GM23338 (cell line): ENCODE measurements around the gene TASP1. TPM values are rescaled to one million over a fixed set of nuclear protein-coding genes. Genes with fewer than 3 reads are reported as not detected.

ENCODE experiments used
- ATAC-seq: fragments of 200-7000 bp; cut with Tn5 transposase; 3 replicates; pipeline ENCODE4 v1.9.1; 2020
- DNase-seq: peaks from one replicate; pipeline ENCODE4 v3.0.0-alpha.2; 2015; ENCODE audit warnings: low spot score
- H2AFZ ChIP-seq: fragments of 200-600 bp; sonication (generic); 2 replicates; pipeline ENCODE4 v1.8.0; 2016; ENCODE audit warnings: antibody characterized with exemption, mild to moderate bottlenecking, moderate library complexity
- H3F3A ChIP-seq: fragments of 200-600 bp; sonication (generic); replicated peaks from 2 replicates; pipeline ENCODE4 v1.8.0; 2017; ENCODE audit warnings: antibody characterized with exemption, mixed run types, low read depth
- H3K27ac ChIP-seq: fragments of 200-600 bp; sonication (generic); 2 replicates; pipeline ENCODE4 v1.6.1; 2016; ENCODE audit warnings: low read depth
- H3K27me3 ChIP-seq: fragments of 200-600 bp; sonication (generic); 2 replicates; pipeline ENCODE4 v1.8.0; 2016; ENCODE audit warnings: mild to moderate bottlenecking, mixed run types, moderate library complexity; ENCODE audit not compliant: insufficient read depth
- H3K36me3 ChIP-seq: fragments of 200-600 bp; sonication (generic); 2 replicates; pipeline ENCODE4 v1.8.0; 2016; ENCODE audit warnings: mild to moderate bottlenecking; ENCODE audit not compliant: insufficient read depth
- H3K4me1 ChIP-seq: fragments of 200-600 bp; sonication (generic); 2 replicates; pipeline ENCODE4 v1.8.0; 2016; ENCODE audit warnings: mild to moderate bottlenecking, moderate library complexity; ENCODE audit not compliant: insufficient read depth
- H3K4me2 ChIP-seq: fragments of 200-600 bp; sonication (generic); 2 replicates; pipeline ENCODE4 v1.7.1; 2017; ENCODE audit warnings: mixed run types
- H3K4me3 ChIP-seq: fragments of 200-600 bp; sonication (generic); 2 replicates; pipeline ENCODE4 v1.6.1; 2016; ENCODE audit warnings: mixed run types
- H3K79me2 ChIP-seq: fragments of 200-600 bp; sonication (generic); replicated peaks from 2 replicates; pipeline ENCODE4 v1.8.0; 2017; ENCODE audit warnings: mild to moderate bottlenecking; ENCODE audit not compliant: insufficient read depth
- H3K9me2 ChIP-seq: fragments of 200-600 bp; sonication (generic); 2 replicates; pipeline ENCODE4 v1.8.0; 2017; ENCODE audit not compliant: insufficient read depth
- H4K20me1 ChIP-seq: fragments of 200-600 bp; sonication (generic); replicated peaks from 2 replicates; pipeline ENCODE4 v1.8.0; 2017; ENCODE audit warnings: mild to moderate bottlenecking; ENCODE audit not compliant: insufficient read depth
- H3K27ac Mint-ChIP-seq: 2 replicates; pipeline ENCODE4 v1.8.0; 2020; ENCODE audit warnings: inconsistent platforms, mild to moderate bottlenecking, moderate library complexity, mixed read lengths
- H3K27me3 Mint-ChIP-seq: 3 replicates; pipeline ENCODE4 v1.8.0; 2022; ENCODE audit warnings: low read depth, mild to moderate bottlenecking, moderate library complexity, mixed read lengths, inconsistent platforms; ENCODE audit not compliant: insufficient read depth, poor library complexity
- H3K36me3 Mint-ChIP-seq: 3 replicates; pipeline ENCODE4 v1.8.0; 2021; ENCODE audit warnings: low read depth, mild to moderate bottlenecking, inconsistent platforms, moderate library complexity, mixed read lengths
- H3K4me1 Mint-ChIP-seq: 3 replicates; pipeline ENCODE4 v1.8.0; 2020; ENCODE audit warnings: mild to moderate bottlenecking, inconsistent platforms, mixed read lengths
- H3K4me3 Mint-ChIP-seq: 3 replicates; pipeline ENCODE4 v1.8.0; 2021; ENCODE audit warnings: moderate library complexity, mild to moderate bottlenecking, inconsistent platforms, mixed read lengths
- H3K9me3 Mint-ChIP-seq: 3 replicates; pipeline ENCODE4 v1.8.0; 2020; ENCODE audit warnings: moderate library complexity, mild to moderate bottlenecking, inconsistent platforms, mixed read lengths
- CREB1 ChIP-seq: fragments of 250-450 bp; sonication (Bioruptor Pico); IDR thresholded peaks from 2 replicates; pipeline ENCODE4 v1.5.0; 2020; ENCODE audit warnings: low read depth, mild to moderate bottlenecking, moderate library complexity
- EZH2 ChIP-seq: fragments of 200-600 bp; sonication (generic); IDR thresholded peaks from one replicate; pipeline ENCODE4 v1.8.0; 2017; ENCODE audit warnings: antibody characterized with exemption, mild to moderate bottlenecking, low read depth; ENCODE audit not compliant: unreplicated experiment
- EZH2phosphoT487 ChIP-seq: fragments of 200-600 bp; sonication (generic); IDR thresholded peaks from one replicate; pipeline ENCODE4 v1.8.1; 2018; ENCODE audit warnings: antibody characterized with exemption; ENCODE audit not compliant: unreplicated experiment
- JUNB ChIP-seq: IDR thresholded peaks from one replicate; pipeline ENCODE4 v1.6.1; 2016; ENCODE audit warnings: antibody characterized with exemption; ENCODE audit not compliant: unreplicated experiment
- NANOG ChIP-seq: IDR thresholded peaks from 2 replicates; pipeline ENCODE4 v1.6.1; 2016; ENCODE audit warnings: antibody characterized with exemption, borderline replicate concordance
- POLR2AphosphoS5 ChIP-seq: IDR thresholded peaks from 2 replicates; pipeline ENCODE4 v1.6.1; 2016; ENCODE audit warnings: antibody characterized with exemption, low read depth
- STAT1 ChIP-seq: IDR thresholded peaks from one replicate; pipeline ENCODE4 v1.6.1; 2016; ENCODE audit warnings: antibody characterized with exemption; ENCODE audit not compliant: unreplicated experiment
- ZNF114 ChIP-seq: fragments of 250-450 bp; sonication (Bioruptor Pico); IDR thresholded peaks from 2 replicates; pipeline ENCODE4 v1.5.0; 2020; ENCODE audit warnings: mild to moderate bottlenecking, moderate library complexity
- ZNF331 ChIP-seq: fragments of 250-450 bp; sonication (Bioruptor Pico); IDR thresholded peaks from 2 replicates; pipeline ENCODE4 v1.5.0; 2020; ENCODE audit warnings: low read depth, mild to moderate bottlenecking, moderate library complexity
- polyA plus RNA-seq: library from polyadenylated mRNA; unstranded; fragments of >200 nt; fragmentation: Nextera tagmentation; extraction: Ambion mirVana; gene quantifications from 2 replicates; pipeline ENCODE4 v1.2.1, GENCODE V29; 2016
- total RNA-seq: library from RNA; depleted of rRNA; stranded (reverse); fragments of >200 nt; shearing (Covaris generic); gene quantifications from 2 replicates; pipeline ENCODE4 v1.2.3, GENCODE V29; 2014
- TF ChIP-seq, protein P1 (sequence below), 2 experiments: fragments of 200-600 bp in 1 of 2; sonication (generic) in 1 of 2; conservative IDR thresholded peaks; 2 replicates each; pipeline versions ENCODE4 v1.5.1 to v1.6.1; 2016 to 2017; ENCODE audit warnings: antibody characterized with exemption in 2 of 2, low read depth in 2 of 2, mild to moderate bottlenecking in 2 of 2, moderate library complexity in 1 of 2
- TF ChIP-seq, protein P2 (sequence below): IDR thresholded peaks from one replicate; pipeline ENCODE4 v1.6.1; 2018; ENCODE audit warnings: antibody characterized with exemption; ENCODE audit not compliant: unreplicated experiment
- TF ChIP-seq, protein P3 (sequence below): IDR thresholded peaks from 2 replicates; pipeline ENCODE4 v1.6.1; 2016; ENCODE audit warnings: antibody characterized with exemption
- TF ChIP-seq, protein P4 (sequence below): fragments of 250-450 bp; sonication (Bioruptor Pico); IDR thresholded peaks from 2 replicates; pipeline ENCODE4 v1.5.0; 2020; ENCODE audit warnings: mild to moderate bottlenecking, moderate library complexity

TASP1 gene
- total and polyA plus RNA-seq, 2 experiments from 2014 or later = 9.7 to 9.8 TPM

DNA sequence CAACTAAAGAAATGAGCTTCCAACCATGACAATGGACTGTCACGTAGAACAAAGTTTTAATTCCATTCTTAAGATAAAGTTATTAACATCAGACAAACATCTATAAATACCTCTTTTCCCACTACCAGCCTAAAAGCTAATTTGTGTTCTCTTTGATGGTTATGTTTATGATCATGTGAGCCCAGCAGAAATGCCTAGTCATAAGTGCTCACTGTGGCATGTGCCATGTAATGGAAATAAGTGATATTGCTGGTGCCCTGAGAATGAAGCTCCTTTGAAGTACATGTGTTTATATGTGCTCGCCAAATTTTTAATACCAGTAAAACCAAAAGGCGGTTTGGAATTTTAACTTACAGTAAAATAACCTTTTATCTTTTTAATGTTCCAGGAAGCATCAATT lies 211.9 kb downstream of the TASP1 start:
- H3K4me1 ChIP-seq = peaks cover 6% of the 10 kb centered on the region; the same call in 1 of the 2 replicates
- no peak for ATAC-seq
- no peak overlapping the region for H3K27ac ChIP-seq
- Mint-ChIP-seq H3K4me3 (no peak overlapping the region), H3K4me1 (peaks cover 12% of the 10 kb centered on the region), H3K9me3 (no peaks in the 10 kb centered on the region), H3K36me3 (no peaks in the 10 kb centered on the region; the same call in 2 of the 3 replicates), H3K27me3 (peaks cover 2% of the 10 kb centered on the region), H3K27ac (peak overlapping the region; percentile 33)
- H3K79me2 ChIP-seq = no peaks in the 10 kb centered on the region
- no peak overlapping the region for H3K4me3 ChIP-seq
- no peak for DNase-seq
- no peaks in the 10 kb centered on the region for H4K20me1 ChIP-seq
- no peak overlapping the region for H3K4me2 ChIP-seq
- no peaks in the 10 kb centered on the region for H3K36me3 ChIP-seq
- H3F3A ChIP-seq = no peaks in the 10 kb centered on the region
- TF ChIP-seq NANOG (no peak), EZH2 (no peak), ZNF114 (CRISPR knock-in tag) (no peak), ZNF331 (no peak), JUNB (no peak), STAT1 (no peak), EZH2phosphoT487 (no peak), POLR2AphosphoS5 (no peak), CREB1 (CRISPR knock-in tag) (no peak)
- TF ChIP-seq, protein P1, sequence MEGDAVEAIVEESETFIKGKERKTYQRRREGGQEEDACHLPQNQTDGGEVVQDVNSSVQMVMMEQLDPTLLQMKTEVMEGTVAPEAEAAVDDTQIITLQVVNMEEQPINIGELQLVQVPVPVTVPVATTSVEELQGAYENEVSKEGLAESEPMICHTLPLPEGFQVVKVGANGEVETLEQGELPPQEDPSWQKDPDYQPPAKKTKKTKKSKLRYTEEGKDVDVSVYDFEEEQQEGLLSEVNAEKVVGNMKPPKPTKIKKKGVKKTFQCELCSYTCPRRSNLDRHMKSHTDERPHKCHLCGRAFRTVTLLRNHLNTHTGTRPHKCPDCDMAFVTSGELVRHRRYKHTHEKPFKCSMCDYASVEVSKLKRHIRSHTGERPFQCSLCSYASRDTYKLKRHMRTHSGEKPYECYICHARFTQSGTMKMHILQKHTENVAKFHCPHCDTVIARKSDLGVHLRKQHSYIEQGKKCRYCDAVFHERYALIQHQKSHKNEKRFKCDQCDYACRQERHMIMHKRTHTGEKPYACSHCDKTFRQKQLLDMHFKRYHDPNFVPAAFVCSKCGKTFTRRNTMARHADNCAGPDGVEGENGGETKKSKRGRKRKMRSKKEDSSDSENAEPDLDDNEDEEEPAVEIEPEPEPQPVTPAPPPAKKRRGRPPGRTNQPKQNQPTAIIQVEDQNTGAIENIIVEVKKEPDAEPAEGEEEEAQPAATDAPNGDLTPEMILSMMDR (conservative IDR thresholded peaks at IDR 0.05; ENCODE audit: low read depth in 2 of 2) = no peak
- TF ChIP-seq, protein P2, sequence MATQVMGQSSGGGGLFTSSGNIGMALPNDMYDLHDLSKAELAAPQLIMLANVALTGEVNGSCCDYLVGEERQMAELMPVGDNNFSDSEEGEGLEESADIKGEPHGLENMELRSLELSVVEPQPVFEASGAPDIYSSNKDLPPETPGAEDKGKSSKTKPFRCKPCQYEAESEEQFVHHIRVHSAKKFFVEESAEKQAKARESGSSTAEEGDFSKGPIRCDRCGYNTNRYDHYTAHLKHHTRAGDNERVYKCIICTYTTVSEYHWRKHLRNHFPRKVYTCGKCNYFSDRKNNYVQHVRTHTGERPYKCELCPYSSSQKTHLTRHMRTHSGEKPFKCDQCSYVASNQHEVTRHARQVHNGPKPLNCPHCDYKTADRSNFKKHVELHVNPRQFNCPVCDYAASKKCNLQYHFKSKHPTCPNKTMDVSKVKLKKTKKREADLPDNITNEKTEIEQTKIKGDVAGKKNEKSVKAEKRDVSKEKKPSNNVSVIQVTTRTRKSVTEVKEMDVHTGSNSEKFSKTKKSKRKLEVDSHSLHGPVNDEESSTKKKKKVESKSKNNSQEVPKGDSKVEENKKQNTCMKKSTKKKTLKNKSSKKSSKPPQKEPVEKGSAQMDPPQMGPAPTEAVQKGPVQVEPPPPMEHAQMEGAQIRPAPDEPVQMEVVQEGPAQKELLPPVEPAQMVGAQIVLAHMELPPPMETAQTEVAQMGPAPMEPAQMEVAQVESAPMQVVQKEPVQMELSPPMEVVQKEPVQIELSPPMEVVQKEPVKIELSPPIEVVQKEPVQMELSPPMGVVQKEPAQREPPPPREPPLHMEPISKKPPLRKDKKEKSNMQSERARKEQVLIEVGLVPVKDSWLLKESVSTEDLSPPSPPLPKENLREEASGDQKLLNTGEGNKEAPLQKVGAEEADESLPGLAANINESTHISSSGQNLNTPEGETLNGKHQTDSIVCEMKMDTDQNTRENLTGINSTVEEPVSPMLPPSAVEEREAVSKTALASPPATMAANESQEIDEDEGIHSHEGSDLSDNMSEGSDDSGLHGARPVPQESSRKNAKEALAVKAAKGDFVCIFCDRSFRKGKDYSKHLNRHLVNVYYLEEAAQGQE = no peak
- TF ChIP-seq, protein P3, sequence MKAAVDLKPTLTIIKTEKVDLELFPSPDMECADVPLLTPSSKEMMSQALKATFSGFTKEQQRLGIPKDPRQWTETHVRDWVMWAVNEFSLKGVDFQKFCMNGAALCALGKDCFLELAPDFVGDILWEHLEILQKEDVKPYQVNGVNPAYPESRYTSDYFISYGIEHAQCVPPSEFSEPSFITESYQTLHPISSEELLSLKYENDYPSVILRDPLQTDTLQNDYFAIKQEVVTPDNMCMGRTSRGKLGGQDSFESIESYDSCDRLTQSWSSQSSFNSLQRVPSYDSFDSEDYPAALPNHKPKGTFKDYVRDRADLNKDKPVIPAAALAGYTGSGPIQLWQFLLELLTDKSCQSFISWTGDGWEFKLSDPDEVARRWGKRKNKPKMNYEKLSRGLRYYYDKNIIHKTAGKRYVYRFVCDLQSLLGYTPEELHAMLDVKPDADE = no peak
- TF ChIP-seq, protein P4, sequence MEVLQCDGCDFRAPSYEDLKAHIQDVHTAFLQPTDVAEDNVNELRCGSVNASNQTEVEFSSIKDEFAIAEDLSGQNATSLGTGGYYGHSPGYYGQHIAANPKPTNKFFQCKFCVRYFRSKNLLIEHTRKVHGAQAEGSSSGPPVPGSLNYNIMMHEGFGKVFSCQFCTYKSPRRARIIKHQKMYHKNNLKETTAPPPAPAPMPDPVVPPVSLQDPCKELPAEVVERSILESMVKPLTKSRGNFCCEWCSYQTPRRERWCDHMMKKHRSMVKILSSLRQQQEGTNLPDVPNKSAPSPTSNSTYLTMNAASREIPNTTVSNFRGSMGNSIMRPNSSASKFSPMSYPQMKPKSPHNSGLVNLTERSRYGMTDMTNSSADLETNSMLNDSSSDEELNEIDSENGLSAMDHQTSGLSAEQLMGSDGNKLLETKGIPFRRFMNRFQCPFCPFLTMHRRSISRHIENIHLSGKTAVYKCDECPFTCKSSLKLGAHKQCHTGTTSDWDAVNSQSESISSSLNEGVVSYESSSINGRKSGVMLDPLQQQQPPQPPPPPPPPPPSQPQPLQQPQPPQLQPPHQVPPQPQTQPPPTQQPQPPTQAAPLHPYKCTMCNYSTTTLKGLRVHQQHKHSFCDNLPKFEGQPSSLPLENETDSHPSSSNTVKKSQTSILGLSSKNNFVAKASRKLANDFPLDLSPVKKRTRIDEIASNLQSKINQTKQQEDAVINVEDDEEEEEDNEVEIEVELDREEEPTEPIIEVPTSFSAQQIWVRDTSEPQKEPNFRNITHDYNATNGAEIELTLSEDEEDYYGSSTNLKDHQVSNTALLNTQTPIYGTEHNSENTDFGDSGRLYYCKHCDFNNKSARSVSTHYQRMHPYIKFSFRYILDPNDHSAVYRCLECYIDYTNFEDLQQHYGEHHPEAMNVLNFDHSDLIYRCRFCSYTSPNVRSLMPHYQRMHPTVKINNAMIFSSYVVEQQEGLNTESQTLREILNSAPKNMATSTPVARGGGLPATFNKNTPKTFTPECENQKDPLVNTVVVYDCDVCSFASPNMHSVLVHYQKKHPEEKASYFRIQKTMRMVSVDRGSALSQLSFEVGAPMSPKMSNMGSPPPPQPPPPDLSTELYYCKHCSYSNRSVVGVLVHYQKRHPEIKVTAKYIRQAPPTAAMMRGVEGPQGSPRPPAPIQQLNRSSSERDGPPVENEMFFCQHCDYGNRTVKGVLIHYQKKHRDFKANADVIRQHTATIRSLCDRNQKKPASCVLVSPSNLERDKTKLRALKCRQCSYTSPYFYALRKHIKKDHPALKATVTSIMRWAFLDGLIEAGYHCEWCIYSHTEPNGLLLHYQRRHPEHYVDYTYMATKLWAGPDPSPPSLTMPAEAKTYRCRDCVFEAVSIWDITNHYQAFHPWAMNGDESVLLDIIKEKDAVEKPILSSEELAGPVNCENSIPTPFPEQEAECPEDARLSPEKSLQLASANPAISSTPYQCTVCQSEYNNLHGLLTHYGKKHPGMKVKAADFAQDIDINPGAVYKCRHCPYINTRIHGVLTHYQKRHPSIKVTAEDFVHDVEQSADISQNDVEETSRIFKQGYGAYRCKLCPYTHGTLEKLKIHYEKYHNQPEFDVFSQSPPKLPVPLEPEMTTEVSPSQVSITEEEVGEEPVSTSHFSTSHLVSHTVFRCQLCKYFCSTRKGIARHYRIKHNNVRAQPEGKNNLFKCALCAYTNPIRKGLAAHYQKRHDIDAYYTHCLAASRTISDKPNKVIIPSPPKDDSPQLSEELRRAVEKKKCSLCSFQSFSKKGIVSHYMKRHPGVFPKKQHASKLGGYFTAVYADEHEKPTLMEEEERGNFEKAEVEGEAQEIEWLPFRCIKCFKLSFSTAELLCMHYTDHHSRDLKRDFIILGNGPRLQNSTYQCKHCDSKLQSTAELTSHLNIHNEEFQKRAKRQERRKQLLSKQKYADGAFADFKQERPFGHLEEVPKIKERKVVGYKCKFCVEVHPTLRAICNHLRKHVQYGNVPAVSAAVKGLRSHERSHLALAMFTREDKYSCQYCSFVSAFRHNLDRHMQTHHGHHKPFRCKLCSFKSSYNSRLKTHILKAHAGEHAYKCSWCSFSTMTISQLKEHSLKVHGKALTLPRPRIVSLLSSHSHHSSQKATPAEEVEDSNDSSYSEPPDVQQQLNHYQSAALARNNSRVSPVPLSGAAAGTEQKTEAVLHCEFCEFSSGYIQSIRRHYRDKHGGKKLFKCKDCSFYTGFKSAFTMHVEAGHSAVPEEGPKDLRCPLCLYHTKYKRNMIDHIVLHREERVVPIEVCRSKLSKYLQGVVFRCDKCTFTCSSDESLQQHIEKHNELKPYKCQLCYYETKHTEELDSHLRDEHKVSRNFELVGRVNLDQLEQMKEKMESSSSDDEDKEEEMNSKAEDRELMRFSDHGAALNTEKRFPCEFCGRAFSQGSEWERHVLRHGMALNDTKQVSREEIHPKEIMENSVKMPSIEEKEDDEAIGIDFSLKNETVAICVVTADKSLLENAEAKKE = no peak
- no peak overlapping the region for H2AFZ ChIP-seq
- H3K27me3 ChIP-seq = no peaks in the 10 kb centered on the region
- H3K9me2 ChIP-seq = peaks cover 7% of the 10 kb centered on the region
